HG03135 (cell line): Measurements from ENCODE around the gene KIF3A.

Experiments
- ATAC-seq: cut with Tn5 transposase; IDR thresholded peaks from one replicate; pipeline ENCODE4 v1.9.1; 2021; ENCODE audit warnings: mild to moderate bottlenecking, moderate library complexity; ENCODE audit not compliant: unreplicated experiment

Gene KIF3A

GRCh38 chr5:132771503-132771998 lies 34.2 kb upstream of the KIF3A start:
- ATAC-seq, result no peak

GRCh38 chr5:132770476-132771159 lies 33.3 kb upstream of the KIF3A start:
- no peak for ATAC-seq

- no peak for ATAC-seq
Measured at GRCh38 chr5:132768485-132768868, 31.1 kb upstream of the KIF3A start.

GRCh38 chr5:132767150-132767549 lies 29.8 kb upstream of the KIF3A start:
- no peak for ATAC-seq

- ATAC-seq, result no peak
Measured at GRCh38 chr5:132766806-132767055, 29.4 kb upstream of the KIF3A start.

GRCh38 chr5:132766020-132766805 lies 28.9 kb upstream of the KIF3A start:
- ATAC-seq, result no peak

GRCh38 chr5:132765311-132766019 lies 28.1 kb upstream of the KIF3A start:
- ATAC-seq, result no peak

GRCh38 chr5:132764671-132765238 lies 27.4 kb upstream of the KIF3A start:
- ATAC-seq, result no peak

- ATAC-seq, result no peak
Measured at GRCh38 chr5:132764051-132764450, 26.7 kb upstream of the KIF3A start.

GRCh38 chr5:132763181-132764036 lies 26.1 kb upstream of the KIF3A start:
- ATAC-seq, result no peak

- no peak for ATAC-seq
Measured at GRCh38 chr5:132762246-132763000, 25.1 kb upstream of the KIF3A start.

- no peak for ATAC-seq
Measured at GRCh38 chr5:132761321-132762240, 24.2 kb upstream of the KIF3A start.

GRCh38 chr5:132760601-132761317 lies 23.4 kb upstream of the KIF3A start:
- no peak for ATAC-seq

- ATAC-seq, result no peak
Measured at GRCh38 chr5:132760049-132760420, 22.7 kb upstream of the KIF3A start.

GRCh38 chr5:132759114-132760048 lies 22.0 kb upstream of the KIF3A start:
- no peak for ATAC-seq

- no peak for ATAC-seq
Measured at GRCh38 chr5:132758451-132758850, 21.1 kb upstream of the KIF3A start.

- no peak for ATAC-seq
Measured at GRCh38 chr5:132756542-132756941, 19.2 kb upstream of the KIF3A start.
